OCI-LY3 (cell line): ENCODE data around the gene UBE3A.

Source experiments
- H2AFZ ChIP-seq: fragments of 200-600, 300-600 bp; shearing (Covaris generic); 2 replicates; pipeline ENCODE4 v1.6.0; 2014; ENCODE audit warnings: antibody characterized with exemption, low read depth, low read length
- H3K27ac ChIP-seq: fragments of 200-600, 300-600 bp; sonication (generic); 2 replicates; pipeline ENCODE4 v1.5.1; 2014; ENCODE audit warnings: mild to moderate bottlenecking, low read length, moderate library complexity, mixed read lengths
- H3K27me3 ChIP-seq: fragments of 200-600, 300-600 bp; sonication (generic); 2 replicates; pipeline ENCODE4 v1.6.1; 2014; ENCODE audit warnings: low read depth, low read length, mixed read lengths
- H3K36me3 ChIP-seq: fragments of 200-600, 300-600 bp; sonication (generic); replicated peaks from 2 replicates; pipeline ENCODE3; 2014; ENCODE audit warnings: low read depth, low read length, mixed read lengths
- H3K4me1 ChIP-seq: fragments of 300-600, 200-600 bp; sonication (generic); 2 replicates; pipeline ENCODE4 v1.6.1; 2014; ENCODE audit warnings: low read length, mixed read lengths
- H3K4me2 ChIP-seq: fragments of 200-600, 300-600 bp; sonication (generic); 2 replicates; pipeline ENCODE4 v1.6.1; 2014; ENCODE audit warnings: low read length, mixed read lengths
- H3K4me3 ChIP-seq: fragments of 300-600, 200-600 bp; sonication (generic); 2 replicates; pipeline ENCODE4 v1.5.1; 2014; ENCODE audit warnings: antibody characterized with exemption, mild to moderate bottlenecking, low read length, moderate library complexity
- H3K79me2 ChIP-seq: fragments of 300-600, 200-600 bp; shearing (Covaris generic); 2 replicates; pipeline ENCODE4 v1.6.1; 2014; ENCODE audit warnings: mild to moderate bottlenecking, low read length, mixed read lengths
- H3K9ac ChIP-seq: fragments of 300-600, 200-600 bp; shearing (Covaris generic); 2 replicates; pipeline ENCODE4 v1.6.0; 2014; ENCODE audit warnings: mild to moderate bottlenecking, low read length, moderate library complexity
- H3K9me3 ChIP-seq: fragments of 200-600, 300-600 bp; shearing (Covaris generic); 2 replicates; pipeline ENCODE4 v1.6.1; 2014; ENCODE audit warnings: low read length, mixed read lengths; ENCODE audit not compliant: insufficient read depth
- H4K20me1 ChIP-seq: fragments of 200-600, 300-600 bp; sonication (generic); 2 replicates; pipeline ENCODE4 v1.6.1; 2016; ENCODE audit warnings: low read length, mixed read lengths; ENCODE audit not compliant: insufficient read depth
- EZH2phosphoT487 ChIP-seq: fragments of 200-600 bp; shearing (Covaris generic); IDR thresholded peaks from 2 replicates; pipeline ENCODE4 v1.6.1; 2018; ENCODE audit warnings: antibody characterized with exemption, mixed run types, low read depth
- TF ChIP-seq, protein P1 (sequence below): fragments of 200-600, 300-600 bp; sonication (generic); IDR thresholded peaks from 2 replicates; pipeline ENCODE4 v1.5.1; 2014; ENCODE audit warnings: antibody characterized with exemption, low read length, low read depth

UBE3A gene

DNA sequence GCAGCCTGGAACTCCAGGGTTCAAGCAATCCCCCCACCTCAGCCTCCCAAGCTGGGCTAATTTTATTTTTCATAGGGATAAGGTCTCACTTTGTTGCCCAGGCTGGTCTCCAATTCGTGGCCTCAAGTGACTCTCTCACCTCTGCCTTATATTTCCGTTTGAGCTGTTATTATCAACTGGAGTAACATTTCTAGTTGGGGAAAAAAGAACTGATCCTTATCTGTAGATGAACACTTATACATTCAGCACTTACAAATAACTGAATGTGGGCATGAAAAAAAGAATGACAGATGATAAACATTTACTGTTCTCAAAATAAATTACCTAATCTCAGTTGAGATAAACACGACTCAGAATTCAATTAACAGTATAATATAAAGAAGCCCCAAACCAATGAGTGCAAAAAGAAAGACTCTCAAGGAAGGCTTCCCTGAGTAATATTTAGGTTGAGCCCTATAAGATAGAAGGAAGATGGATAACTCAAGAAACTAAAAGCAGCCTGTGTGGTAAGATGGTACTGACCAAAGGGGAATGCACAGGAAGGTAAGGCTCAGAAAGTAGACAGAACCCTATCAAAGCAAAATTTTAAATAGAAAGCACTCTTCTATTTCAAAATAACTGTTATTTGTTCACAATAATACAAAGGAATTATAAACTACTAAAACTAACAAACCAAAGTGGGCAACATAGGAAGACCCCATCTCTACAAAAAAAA is 11.8 kb downstream of the UBE3A start:
- H3K9me3 ChIP-seq: 0 out of 2 replicates have a peak, but pooled peaks cover 7% of the 10 kb centered on the region
- H3K9ac ChIP-seq: no peak overlapping the region
- no peak overlapping the region for H2AFZ ChIP-seq
- H3K4me3 ChIP-seq: no peak overlapping the region
- H3K27ac ChIP-seq: no peak overlapping the region
- no peak overlapping the region for H3K4me2 ChIP-seq
- peaks cover 3% of the 10 kb centered on the region; the same call in 1 of the 2 replicates for H3K4me1 ChIP-seq
- no peak for TF ChIP-seq EZH2phosphoT487
- TF ChIP-seq, protein P1, sequence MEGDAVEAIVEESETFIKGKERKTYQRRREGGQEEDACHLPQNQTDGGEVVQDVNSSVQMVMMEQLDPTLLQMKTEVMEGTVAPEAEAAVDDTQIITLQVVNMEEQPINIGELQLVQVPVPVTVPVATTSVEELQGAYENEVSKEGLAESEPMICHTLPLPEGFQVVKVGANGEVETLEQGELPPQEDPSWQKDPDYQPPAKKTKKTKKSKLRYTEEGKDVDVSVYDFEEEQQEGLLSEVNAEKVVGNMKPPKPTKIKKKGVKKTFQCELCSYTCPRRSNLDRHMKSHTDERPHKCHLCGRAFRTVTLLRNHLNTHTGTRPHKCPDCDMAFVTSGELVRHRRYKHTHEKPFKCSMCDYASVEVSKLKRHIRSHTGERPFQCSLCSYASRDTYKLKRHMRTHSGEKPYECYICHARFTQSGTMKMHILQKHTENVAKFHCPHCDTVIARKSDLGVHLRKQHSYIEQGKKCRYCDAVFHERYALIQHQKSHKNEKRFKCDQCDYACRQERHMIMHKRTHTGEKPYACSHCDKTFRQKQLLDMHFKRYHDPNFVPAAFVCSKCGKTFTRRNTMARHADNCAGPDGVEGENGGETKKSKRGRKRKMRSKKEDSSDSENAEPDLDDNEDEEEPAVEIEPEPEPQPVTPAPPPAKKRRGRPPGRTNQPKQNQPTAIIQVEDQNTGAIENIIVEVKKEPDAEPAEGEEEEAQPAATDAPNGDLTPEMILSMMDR: no peak
- peaks cover 73% of the 10 kb centered on the region for H4K20me1 ChIP-seq
- H3K79me2 ChIP-seq: peaks cover 97% of the 10 kb centered on the region
- peaks cover 43% of the 10 kb centered on the region for H3K36me3 ChIP-seq
- H3K27me3 ChIP-seq: no peaks in the 10 kb centered on the region

DNA sequence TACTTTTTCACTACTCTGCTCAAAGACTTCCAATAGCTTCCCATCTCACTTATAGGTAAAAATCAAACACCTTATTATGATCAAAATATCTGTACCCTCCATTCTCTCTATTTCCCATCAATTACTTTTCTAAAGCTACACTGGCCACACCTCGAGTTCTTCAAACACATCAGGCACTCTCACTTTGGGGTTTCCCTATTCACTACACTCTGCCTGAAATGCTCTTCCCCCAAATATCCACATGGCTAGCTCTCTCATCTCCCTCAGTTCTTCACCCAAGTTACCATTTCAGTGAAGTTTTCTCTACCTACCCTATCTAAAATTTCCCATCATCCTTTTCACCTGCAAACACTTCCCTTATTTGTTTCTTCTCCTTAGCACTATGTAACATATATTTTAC is 14.8 kb downstream of the UBE3A start:
- Histone ChIP-seq H3K9me3 (0 out of 2 replicates have a peak, but pooled peaks cover 14% of the 10 kb centered on the region), H3K4me3 (no peak overlapping the region), H3K27ac (no peak overlapping the region), H3K4me2 (no peak overlapping the region), H3K27me3 (no peaks in the 10 kb centered on the region), H3K79me2 (peaks cover 100% of the 10 kb centered on the region), H3K36me3 (peaks cover 70% of the 10 kb centered on the region), H3K4me1 (no peaks in the 10 kb centered on the region), H2AFZ (no peak overlapping the region), H4K20me1 (peaks cover 76% of the 10 kb centered on the region), H3K9ac (no peak overlapping the region)
- TF ChIP-seq, protein P1: no peak
- no peak for TF ChIP-seq EZH2phosphoT487

DNA sequence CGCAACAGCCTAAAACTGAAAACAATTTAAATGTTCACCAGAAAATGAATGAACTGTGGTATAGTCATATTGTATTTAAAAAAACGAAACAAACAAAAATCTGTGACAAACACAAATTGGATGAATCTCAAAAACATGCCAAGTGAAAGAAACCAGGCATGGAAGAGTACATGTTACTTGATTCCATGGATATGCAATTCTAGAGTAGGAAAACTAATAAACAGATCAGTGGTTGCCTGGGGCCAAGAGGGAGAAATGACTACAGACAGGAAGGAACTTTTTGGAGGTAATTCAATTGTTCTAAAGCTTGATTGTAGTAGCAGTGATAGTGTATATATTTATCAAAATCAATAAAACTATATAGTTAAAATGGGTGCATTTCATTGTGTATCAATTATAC is 16.8 kb downstream of the UBE3A start:
- no peak for TF ChIP-seq EZH2phosphoT487
- TF ChIP-seq, protein P1: no peak
- Histone ChIP-seq H3K4me1 (peaks cover under 1% of the 10 kb centered on the region; the same call in 1 of the 2 replicates), H3K4me2 (no peak overlapping the region), H3K36me3 (peaks cover 81% of the 10 kb centered on the region), H2AFZ (no peak overlapping the region), H3K9me3 (peaks cover 18% of the 10 kb centered on the region; the same call in 1 of the 2 replicates), H3K9ac (no peak overlapping the region), H3K27me3 (no peaks in the 10 kb centered on the region), H3K27ac (no peak overlapping the region), H4K20me1 (peaks cover 79% of the 10 kb centered on the region), H3K4me3 (no peak overlapping the region), H3K79me2 (peaks cover 100% of the 10 kb centered on the region)

DNA sequence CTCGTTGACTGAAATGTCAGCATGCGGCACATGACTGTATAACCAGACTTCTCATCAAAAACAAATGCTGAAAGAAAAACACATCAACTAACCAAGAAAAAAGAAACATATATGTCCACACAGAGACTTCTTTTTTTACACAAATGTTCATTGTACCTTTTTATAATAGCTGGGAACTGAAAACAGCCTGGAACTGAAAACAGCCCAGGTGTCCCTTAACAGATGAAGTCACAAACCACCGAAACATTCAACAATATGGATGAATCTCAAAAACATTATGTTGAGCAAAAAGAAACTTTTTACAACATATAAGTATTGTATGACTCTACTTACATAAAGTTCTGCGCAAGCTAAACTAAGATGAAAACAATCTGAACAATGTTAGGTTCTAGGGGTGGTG is 20.6 kb downstream of the UBE3A start:
- no peak overlapping the region for H3K4me2 ChIP-seq
- peaks cover 67% of the 10 kb centered on the region for H3K36me3 ChIP-seq
- no peaks in the 10 kb centered on the region for H3K27me3 ChIP-seq
- no peak overlapping the region for H3K27ac ChIP-seq
- H3K9ac ChIP-seq: no peak overlapping the region
- TF ChIP-seq, protein P1: no peak
- no peak for TF ChIP-seq EZH2phosphoT487
- H3K4me1 ChIP-seq: peaks cover 6% of the 10 kb centered on the region; the same call in 1 of the 2 replicates
- no peak overlapping the region for H2AFZ ChIP-seq
- peaks cover 100% of the 10 kb centered on the region for H3K79me2 ChIP-seq
- no peak overlapping the region for H3K4me3 ChIP-seq
- H3K9me3 ChIP-seq: peaks cover 22% of the 10 kb centered on the region; the same call in 1 of the 2 replicates
- H4K20me1 ChIP-seq: peaks cover 82% of the 10 kb centered on the region
